Thyroid gland (tissue), 4 donors: ENCODE measurements around the gene RPS6KA5.
"Not testable (repeated sequence)": the region's sequence is repeated elsewhere in the genome, so short reads cannot be mapped to it uniquely, and the experiment has no call there.

Experiments
- CTCF ChIP-seq, 6 experiments: fragments of 200-600 bp in 3 of 6; fragments of 450-650 bp in 3 of 6; sonication (generic) in 3 of 6; IDR thresholded peaks; one replicate each; pipeline ENCODE4 v1.5.1; 2016 to 2019; ENCODE audit warnings: antibody characterized with exemption in 6 of 6, mild to moderate bottlenecking in 2 of 6, inconsistent platforms in 1 of 6, moderate library complexity in 1 of 6
- POLR2A ChIP-seq, 2 donors: fragments of 450-650 bp; IDR thresholded peaks; one replicate each; pipeline ENCODE4 v1.6.1; 2017; ENCODE audit warnings: antibody characterized with exemption in 2 of 2, mild to moderate bottlenecking in 2 of 2, moderate library complexity in 1 of 2

- TF ChIP-seq CTCF, POLR2A (IDR thresholded peaks at IDR 0.05): not testable (repeated sequence)
Measured at GRCh38 chr14:90840667-90841066, 219.8 kb downstream of the RPS6KA5 start.
